Muscle of leg (tissue), 11 donors: ENCODE results near the gene ORC4. TPM values are rescaled to one million over a fixed set of nuclear protein-coding genes. Genes with fewer than 3 reads are reported as not detected.

Experiments used
- DNase-seq: peaks from one replicate; pipeline ENCODE4 v3.0.0; 2013
- H3K27ac ChIP-seq: one replicate; pipeline ENCODE4 v1.5.1; 2013; ENCODE audit warnings: mild to moderate bottlenecking, low read length, control low read depth
- H3K27me3 ChIP-seq: one replicate; pipeline ENCODE4 v1.6.1; 2013; ENCODE audit warnings: low read length; ENCODE audit not compliant: control insufficient read depth, insufficient read depth
- H3K36me3 ChIP-seq: one replicate; pipeline ENCODE4 v1.6.1; 2013; ENCODE audit warnings: low read length; ENCODE audit not compliant: control insufficient read depth, insufficient read depth
- H3K4me1 ChIP-seq: one replicate; pipeline ENCODE4 v1.6.1; 2013; ENCODE audit warnings: low read length; ENCODE audit not compliant: control insufficient read depth, insufficient read depth
- H3K4me3 ChIP-seq: one replicate; pipeline ENCODE4 v1.5.1; 2013; ENCODE audit warnings: low read length, control low read depth
- H3K9me3 ChIP-seq: replicated peaks from 2 replicates; pipeline ENCODE4 v1.6.1; 2013; ENCODE audit warnings: low read depth, low read length; ENCODE audit not compliant: control insufficient read depth
- WGBS: methylation state at CpG from one replicate; pipeline ENCODE4 v1.1.5; 2013; ENCODE audit warnings: missing lambda C conversion rate; ENCODE audit not compliant: insufficient coverage; 5-methylcytosine and 5-hydroxymethylcytosine counted together
- polyA plus RNA-seq, 8 donors: library from polyadenylated mRNA; unstranded; fragments of 120-200 nt; gene quantifications; one replicate each; pipeline versions ENCODE4 v1.2.1 to v1.2.3, GENCODE V29; 2013; ENCODE audit warnings: inconsistent platforms in 1 of 8, low replicate concordance in 1 of 8; ENCODE audit not compliant: insufficient read length in 8 of 8, insufficient read depth in 1 of 8
- total RNA-seq: library from RNA; stranded (reverse); fragments of 120-200 nt; gene quantifications from one replicate; pipeline ENCODE4 v1.2.4, GENCODE V29; 2013

The ORC4 gene
- total and polyA plus RNA-seq, 9 donors: 27.3 to 47.9 (median 35.7) TPM

DNA sequence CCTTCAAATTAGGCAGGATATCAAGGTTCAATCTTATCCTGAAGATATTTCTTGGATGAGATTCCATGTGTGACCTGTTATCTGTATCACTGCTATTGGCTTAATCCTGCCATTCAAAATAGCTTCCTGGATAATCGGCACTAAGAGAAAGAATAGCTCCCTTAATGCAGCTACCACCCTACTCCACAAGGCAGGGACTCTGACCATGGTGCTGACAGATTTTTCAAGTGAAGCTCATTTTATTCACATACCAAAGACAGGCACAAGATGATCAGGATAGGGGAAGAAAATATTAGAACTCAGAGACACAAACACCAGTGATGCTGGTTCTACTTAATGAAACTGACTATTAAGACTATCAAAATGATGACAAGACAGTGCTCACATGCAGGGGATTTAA lies 74.9 kb downstream of the ORC4 start:
- H3K4me3 ChIP-seq: no peak overlapping the region
- H3K4me1 ChIP-seq: no peaks in the 10 kb centered on the region
- H3K9me3 ChIP-seq: no peaks in the 10 kb centered on the region
- DNase-seq: peak; percentile 17
- WGBS: 0% methylated on average over 1 of the region's 1 CpG
- H3K36me3 ChIP-seq: peaks cover 2% of the 10 kb centered on the region
- no peaks in the 10 kb centered on the region for H3K27me3 ChIP-seq
- H3K27ac ChIP-seq: no peak overlapping the region

DNA sequence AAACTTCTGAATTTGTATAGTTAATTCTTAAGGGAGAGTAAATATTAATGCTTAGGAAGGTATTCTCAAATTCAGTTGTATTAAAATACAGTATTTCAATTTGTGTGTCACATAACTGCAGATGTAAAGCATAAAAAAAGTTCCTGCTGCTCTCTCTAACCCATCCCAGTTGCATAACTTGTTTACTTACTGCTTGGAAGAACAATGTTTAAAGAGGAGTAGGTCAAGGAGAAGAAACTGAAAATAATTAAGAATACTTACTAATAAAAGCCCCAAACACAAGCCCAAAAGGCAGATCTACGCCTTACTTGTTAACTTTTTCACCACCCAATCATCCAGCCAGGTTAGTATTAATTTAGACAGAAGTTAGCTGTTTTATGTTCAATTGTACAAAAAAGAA lies 81.2 kb downstream of the ORC4 start:
- WGBS: no CpG with 5 or more reads among the region's 1 CpG
- no peak for DNase-seq
- H3K36me3 ChIP-seq: peaks cover 13% of the 10 kb centered on the region
- no peak overlapping the region for H3K27ac ChIP-seq
- no peaks in the 10 kb centered on the region for H3K4me1 ChIP-seq
- H3K27me3 ChIP-seq: no peaks in the 10 kb centered on the region
- H3K4me3 ChIP-seq: no peak overlapping the region
- no peaks in the 10 kb centered on the region for H3K9me3 ChIP-seq

DNA sequence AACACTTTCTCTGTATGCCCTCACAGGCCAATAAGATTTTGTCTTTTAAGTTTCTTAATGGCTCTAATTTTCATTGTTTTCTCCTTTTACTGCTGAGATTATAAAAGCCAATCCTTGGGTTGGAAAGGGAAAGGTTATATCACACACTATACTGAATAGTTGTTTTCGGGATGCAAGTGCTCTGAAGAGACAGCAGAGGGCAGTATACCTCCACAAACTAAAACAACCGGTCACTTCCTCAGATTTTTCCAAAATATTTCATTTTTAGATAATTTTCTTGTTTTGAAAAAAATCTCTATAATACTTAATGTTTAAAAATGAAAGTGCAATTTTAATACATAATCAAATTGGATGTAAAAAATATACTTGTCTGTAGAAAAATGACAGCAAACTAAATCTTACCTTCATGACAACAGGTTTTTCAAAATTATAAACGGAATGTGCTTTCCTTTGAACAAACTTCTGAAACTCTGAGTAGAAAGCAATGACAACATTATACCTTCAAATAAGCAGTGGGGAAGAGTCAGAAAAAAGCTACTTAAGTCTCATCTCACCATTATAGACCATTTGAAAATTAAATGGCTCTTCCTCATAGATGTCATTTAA lies 82.7 kb downstream of the ORC4 start:
- WGBS: no CpG with 5 or more reads among the region's 3 CpGs
- Histone ChIP-seq H3K27me3 (no peaks in the 10 kb centered on the region), H3K27ac (no peak overlapping the region), H3K4me1 (no peaks in the 10 kb centered on the region), H3K9me3 (no peaks in the 10 kb centered on the region), H3K4me3 (no peak overlapping the region), H3K36me3 (peaks cover 14% of the 10 kb centered on the region)
- peak; percentile 26 for DNase-seq

DNA sequence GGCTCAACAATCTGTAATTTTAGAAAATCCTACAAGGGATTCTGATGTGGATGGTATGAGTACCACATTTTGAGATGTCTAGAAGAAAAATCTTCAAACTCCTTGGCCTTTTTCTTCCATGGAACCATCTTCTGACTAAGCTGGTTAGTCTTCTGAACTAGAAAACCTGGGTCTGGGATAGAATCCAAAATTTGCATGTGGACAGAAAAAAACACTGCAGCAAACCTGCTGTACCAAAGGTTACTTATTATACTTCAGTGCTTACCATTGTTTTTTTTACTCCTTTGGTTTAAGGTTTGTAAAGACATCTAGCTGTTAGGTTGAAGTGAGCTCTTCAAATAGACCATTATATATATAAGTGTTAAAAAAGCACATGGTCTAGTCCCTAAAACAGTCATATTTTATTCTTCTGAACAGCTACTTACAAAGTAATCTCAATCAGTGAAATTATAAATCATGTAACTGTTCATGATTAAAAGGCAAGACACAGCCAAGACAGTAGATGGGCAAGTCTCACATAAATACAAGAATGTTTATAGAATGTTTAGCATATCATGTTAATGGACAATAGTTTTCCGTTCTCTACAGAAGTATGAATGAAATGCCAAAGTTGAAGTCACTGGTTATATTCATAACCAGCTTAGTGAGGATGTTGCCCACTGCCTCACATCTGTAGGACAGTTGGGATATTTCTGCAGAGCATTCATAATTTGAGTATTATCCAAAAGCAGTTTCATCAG lies 85.5 kb downstream of the ORC4 start:
- peaks cover 14% of the 10 kb centered on the region for H3K36me3 ChIP-seq
- no CpG with 5 or more reads among the region's 1 CpG for WGBS
- DNase-seq: no peak

DNA sequence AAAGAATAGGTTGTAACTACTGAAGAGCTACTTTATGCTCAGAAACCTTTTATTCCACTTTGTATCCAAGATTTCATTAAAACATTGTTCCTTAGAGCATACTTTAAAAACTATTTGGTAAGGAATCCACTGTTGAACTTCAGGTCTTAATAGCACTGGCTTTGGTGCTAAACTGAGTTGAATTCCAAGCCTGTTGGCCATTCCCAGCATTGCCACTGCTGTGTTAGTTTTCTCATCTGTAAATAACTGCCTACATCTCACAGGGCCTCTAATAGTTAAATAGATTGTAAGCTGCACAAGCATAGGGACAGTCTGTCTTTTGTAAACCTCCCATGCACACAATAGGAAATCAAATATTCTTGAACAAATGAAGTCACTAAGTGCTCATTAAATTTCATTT lies 86.6 kb downstream of the ORC4 start:
- Histone ChIP-seq H3K4me3 (no peak overlapping the region), H3K27ac (no peak overlapping the region), H3K27me3 (no peaks in the 10 kb centered on the region), H3K4me1 (no peaks in the 10 kb centered on the region), H3K9me3 (no peaks in the 10 kb centered on the region), H3K36me3 (peaks cover 16% of the 10 kb centered on the region)
- no peak for DNase-seq

More for the DNA sequence above, 85.5 kb downstream of the ORC4 start:
- Histone ChIP-seq H3K4me1 (no peaks in the 10 kb centered on the region), H3K27ac (no peak overlapping the region), H3K9me3 (no peaks in the 10 kb centered on the region), H3K4me3 (no peak overlapping the region), H3K27me3 (no peaks in the 10 kb centered on the region)

DNA sequence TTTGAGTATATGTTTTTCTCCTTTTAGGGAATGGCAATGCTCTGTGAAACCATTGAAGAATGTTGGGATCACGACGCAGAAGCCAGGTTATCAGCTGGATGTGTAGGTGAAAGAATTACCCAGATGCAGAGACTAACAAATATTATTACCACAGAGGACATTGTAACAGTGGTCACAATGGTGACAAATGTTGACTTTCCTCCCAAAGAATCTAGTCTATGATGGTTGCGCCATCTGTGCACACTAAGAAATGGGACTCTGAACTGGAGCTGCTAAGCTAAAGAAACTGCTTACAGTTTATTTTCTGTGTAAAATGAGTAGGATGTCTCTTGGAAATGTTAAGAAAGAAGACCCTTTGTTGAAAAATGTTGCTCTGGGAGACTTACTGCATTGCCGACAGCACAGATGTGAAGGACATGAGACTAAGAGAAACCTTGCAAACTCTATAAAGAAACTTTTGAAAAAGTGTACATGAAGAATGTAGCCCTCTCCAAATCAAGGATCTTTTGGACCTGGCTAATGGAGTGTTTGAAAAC lies 93.4 kb downstream of the ORC4 start:
- H3K27me3 ChIP-seq: no peaks in the 10 kb centered on the region
- no peak overlapping the region for H3K4me3 ChIP-seq
- no CpG with 5 or more reads among the region's 4 CpGs for WGBS
- H3K9me3 ChIP-seq: no peaks in the 10 kb centered on the region
- H3K4me1 ChIP-seq: no peaks in the 10 kb centered on the region
- no peak overlapping the region for H3K27ac ChIP-seq
- no peak for DNase-seq
- peaks cover 10% of the 10 kb centered on the region for H3K36me3 ChIP-seq

DNA sequence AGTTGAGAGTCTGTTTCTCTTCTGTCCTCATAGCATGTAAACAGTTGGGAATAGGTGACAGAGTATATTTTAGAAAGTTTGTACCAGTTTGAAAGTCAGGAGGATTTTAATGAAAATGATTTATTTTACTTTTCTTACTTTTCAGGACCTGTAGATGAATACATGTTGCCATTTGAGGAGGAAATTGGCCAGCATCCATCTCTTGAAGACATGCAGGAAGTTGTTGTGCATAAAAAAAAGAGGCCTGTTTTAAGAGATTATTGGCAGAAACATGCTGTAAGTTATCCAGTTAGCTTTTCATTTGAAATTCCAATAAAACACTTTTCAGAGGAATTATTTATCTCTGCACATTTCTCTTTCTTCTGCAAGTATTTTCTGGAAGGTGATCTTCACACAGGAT lies 94.7 kb downstream of the ORC4 start:
- DNase-seq: peak; percentile 48
- Histone ChIP-seq H3K27ac (no peak overlapping the region), H3K36me3 (peaks cover 10% of the 10 kb centered on the region)

DNA sequence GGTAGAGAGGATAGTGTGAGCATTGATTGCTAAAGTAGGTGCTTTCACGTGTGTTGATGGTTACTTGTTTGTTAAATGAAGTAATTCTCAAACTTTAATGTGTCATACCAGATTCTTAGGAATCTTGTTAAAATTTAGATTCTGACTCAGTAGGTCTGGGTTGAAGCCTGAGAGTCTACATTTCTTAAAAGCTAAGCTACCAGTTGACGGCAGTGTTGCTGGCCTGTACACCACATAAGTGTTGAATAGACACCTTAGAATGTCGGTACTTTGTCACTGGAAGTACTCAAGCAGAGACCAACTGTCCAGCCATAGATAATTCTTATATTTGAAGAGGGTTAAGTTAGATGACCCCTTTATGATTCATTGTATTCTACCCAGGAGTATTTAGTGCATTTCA lies 95.9 kb downstream of the ORC4 start:
- H3K4me1 ChIP-seq: no peaks in the 10 kb centered on the region
- H3K27ac ChIP-seq: no peak overlapping the region
- no peak for DNase-seq
- peaks cover 8% of the 10 kb centered on the region for H3K36me3 ChIP-seq
- no peaks in the 10 kb centered on the region for H3K27me3 ChIP-seq
- H3K9me3 ChIP-seq: no peaks in the 10 kb centered on the region
- WGBS: 80% methylated on average over 1 of the region's 3 CpGs
- H3K4me3 ChIP-seq: no peak overlapping the region

More for the DNA sequence above, 94.7 kb downstream of the ORC4 start:
- H3K9me3 ChIP-seq: no peaks in the 10 kb centered on the region
- H3K4me1 ChIP-seq: no peaks in the 10 kb centered on the region
- no peaks in the 10 kb centered on the region for H3K27me3 ChIP-seq
- no peak overlapping the region for H3K4me3 ChIP-seq

DNA sequence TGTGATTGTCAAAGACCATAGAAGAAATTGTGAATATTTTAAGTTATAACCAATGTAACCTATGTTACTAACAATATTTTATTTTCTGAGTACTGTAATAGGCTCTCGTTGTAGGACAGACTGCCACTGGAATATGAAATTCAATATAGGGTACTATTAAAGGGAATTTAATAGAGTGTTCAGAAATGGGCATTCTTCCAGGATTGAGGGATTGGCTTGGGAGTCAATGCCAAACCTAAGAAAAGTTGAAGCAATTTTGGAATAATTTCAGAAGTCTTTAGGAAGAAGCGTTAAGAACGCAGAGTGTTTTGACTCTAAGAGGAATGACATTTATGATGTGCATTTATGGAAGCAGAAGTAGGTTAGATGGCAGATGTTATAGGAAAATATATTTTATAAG lies 96.7 kb downstream of the ORC4 start:
- no peaks in the 10 kb centered on the region for H3K4me1 ChIP-seq
- no peak overlapping the region for H3K4me3 ChIP-seq
- H3K9me3 ChIP-seq: no peaks in the 10 kb centered on the region
- H3K27me3 ChIP-seq: no peaks in the 10 kb centered on the region
- WGBS: no CpG with 5 or more reads among the region's 3 CpGs
- peaks cover 12% of the 10 kb centered on the region for H3K36me3 ChIP-seq
- H3K27ac ChIP-seq: no peak overlapping the region
- DNase-seq: peak; percentile 7

DNA sequence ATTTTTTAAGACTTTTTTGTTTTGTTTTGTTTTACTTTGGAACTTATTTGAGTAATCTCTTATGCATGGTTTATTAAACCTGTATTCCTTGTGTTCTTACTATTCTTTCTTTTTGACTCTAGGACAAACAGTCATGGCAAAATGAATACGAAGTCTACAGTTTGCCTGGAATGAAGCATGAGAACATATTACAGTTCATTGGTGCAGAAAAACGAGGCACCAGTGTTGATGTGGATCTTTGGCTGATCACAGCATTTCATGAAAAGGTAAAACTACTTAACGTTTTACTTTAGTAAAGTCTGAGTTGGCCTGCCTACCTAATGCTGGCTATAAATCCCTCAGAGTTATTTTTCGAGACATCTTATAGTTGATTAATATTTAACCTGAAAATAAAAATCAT lies 103.4 kb downstream of the ORC4 start:
- WGBS: no CpG with 5 or more reads among the region's 4 CpGs
- H3K4me1 ChIP-seq: peaks cover 2% of the 10 kb centered on the region
- no peaks in the 10 kb centered on the region for H3K27me3 ChIP-seq
- H3K9me3 ChIP-seq: no peaks in the 10 kb centered on the region
- no peak overlapping the region for H3K27ac ChIP-seq
- DNase-seq: no peak
- H3K4me3 ChIP-seq: no peak overlapping the region
- peaks cover 8% of the 10 kb centered on the region for H3K36me3 ChIP-seq
